HL-60 (cell line): Measurements from ENCODE around the gene PNISR.

Source experiments
- REST ChIP-seq: IDR thresholded peaks from 2 replicates; pipeline ENCODE4 v1.6.1; 2012; ENCODE audit warnings: low read depth; ENCODE audit not compliant: insufficient replicate concordance
- TF ChIP-seq, protein P1 (sequence below): IDR thresholded peaks from one replicate; pipeline ENCODE4 v1.5.1; 2011; ENCODE audit warnings: low read length, control low read depth, inconsistent platforms; ENCODE audit not compliant: insufficient read depth

DNA sequence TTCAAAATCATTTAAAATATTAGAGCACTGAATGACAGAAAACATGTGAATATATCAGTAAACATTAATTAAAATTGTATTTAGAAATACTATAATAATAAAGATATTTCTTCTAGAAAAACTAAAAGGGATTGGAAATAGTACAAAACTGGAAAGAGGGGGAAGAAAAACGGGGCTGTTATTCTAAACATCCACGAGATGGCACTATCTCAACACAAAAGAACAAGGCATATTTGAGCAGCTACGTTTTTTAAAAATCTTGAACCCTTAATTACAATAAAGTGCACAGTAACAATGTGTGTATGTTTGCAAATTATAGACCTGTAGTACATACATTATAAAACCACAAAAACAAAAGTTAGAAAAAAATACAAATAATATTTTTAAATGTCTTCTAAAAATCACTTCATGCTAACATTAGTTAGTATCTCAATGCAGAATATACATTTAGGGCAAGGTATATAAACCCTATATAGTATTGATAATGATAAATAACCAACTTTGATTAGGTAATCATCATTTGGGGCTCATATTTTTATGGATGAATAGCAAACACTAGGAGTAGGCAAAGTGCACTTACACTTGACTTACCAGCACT lies 42.5 kb upstream of the PNISR start:
- TF ChIP-seq, protein P1, sequence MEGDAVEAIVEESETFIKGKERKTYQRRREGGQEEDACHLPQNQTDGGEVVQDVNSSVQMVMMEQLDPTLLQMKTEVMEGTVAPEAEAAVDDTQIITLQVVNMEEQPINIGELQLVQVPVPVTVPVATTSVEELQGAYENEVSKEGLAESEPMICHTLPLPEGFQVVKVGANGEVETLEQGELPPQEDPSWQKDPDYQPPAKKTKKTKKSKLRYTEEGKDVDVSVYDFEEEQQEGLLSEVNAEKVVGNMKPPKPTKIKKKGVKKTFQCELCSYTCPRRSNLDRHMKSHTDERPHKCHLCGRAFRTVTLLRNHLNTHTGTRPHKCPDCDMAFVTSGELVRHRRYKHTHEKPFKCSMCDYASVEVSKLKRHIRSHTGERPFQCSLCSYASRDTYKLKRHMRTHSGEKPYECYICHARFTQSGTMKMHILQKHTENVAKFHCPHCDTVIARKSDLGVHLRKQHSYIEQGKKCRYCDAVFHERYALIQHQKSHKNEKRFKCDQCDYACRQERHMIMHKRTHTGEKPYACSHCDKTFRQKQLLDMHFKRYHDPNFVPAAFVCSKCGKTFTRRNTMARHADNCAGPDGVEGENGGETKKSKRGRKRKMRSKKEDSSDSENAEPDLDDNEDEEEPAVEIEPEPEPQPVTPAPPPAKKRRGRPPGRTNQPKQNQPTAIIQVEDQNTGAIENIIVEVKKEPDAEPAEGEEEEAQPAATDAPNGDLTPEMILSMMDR, result peak; percentile 30
- TF ChIP-seq REST, result no peak
